Keratinocyte (primary cell): Measurements from ENCODE around the gene CEP63. TPM values are rescaled to one million over a fixed set of nuclear protein-coding genes. Genes with fewer than 3 reads are reported as not detected.

Source experiments
- DNase-seq: peaks from one replicate; pipeline ENCODE4 v3.0.0-alpha.2; 2011; ENCODE audit warnings: low read depth, missing footprints, low spot score
- FAIRE-seq: peaks from 2 replicates; lab custom pipeline; 2011; peaks lifted over from hg19 to GRCh38; lab: Jason Lieb, UNC
- H2AFZ ChIP-seq: 2 replicates; pipeline ENCODE4 v1.6.0; 2012; ENCODE audit warnings: low read length, control low read depth, inconsistent platforms; ENCODE audit not compliant: control insufficient read depth
- H3K27ac ChIP-seq: 2 replicates; pipeline ENCODE4 v1.5.1; 2011; ENCODE audit warnings: low read length; ENCODE audit not compliant: control insufficient read depth, insufficient read depth
- H3K27me3 ChIP-seq: 3 replicates; pipeline ENCODE4 v1.6.0; 2011; ENCODE audit warnings: low read length; ENCODE audit not compliant: control insufficient read depth, insufficient read depth; ENCODE audit errors: extremely low read depth
- H3K36me3 ChIP-seq, 2 experiments: 2 replicates in 1 of 2; 3 replicates in 1 of 2; pipeline ENCODE4 v1.5.1; 2011; ENCODE audit warnings: low read length in 2 of 2, mild to moderate bottlenecking in 1 of 2; ENCODE audit not compliant: control insufficient read depth in 2 of 2, insufficient read depth in 2 of 2; ENCODE audit errors: extremely low read depth in 1 of 2
- H3K4me1 ChIP-seq: 3 replicates; pipeline ENCODE4 v1.5.1; 2011; ENCODE audit warnings: low read length; ENCODE audit not compliant: control insufficient read depth, insufficient read depth; ENCODE audit errors: extremely low read depth
- H3K4me2 ChIP-seq: 3 replicates; pipeline ENCODE4 v1.6.0; 2011; ENCODE audit warnings: low read depth, low read length; ENCODE audit not compliant: control insufficient read depth, insufficient read depth; ENCODE audit errors: extremely low read depth
- H3K4me3 ChIP-seq, 3 experiments: fragments of 200-600 bp in 1 of 3; sonication (generic) in 1 of 3; 2 replicates in 2 of 3; 3 replicates in 1 of 3; pipeline ENCODE4 v1.5.1; 2011 to 2016; ENCODE audit warnings: low read length in 3 of 3, mild to moderate bottlenecking in 3 of 3, control low read depth in 2 of 3, inconsistent platforms in 1 of 3, low read depth in 1 of 3, mixed read lengths in 1 of 3, mixed run types in 1 of 3, moderate library complexity in 1 of 3; ENCODE audit not compliant: control insufficient read depth in 2 of 3, insufficient read depth in 2 of 3; ENCODE audit errors: extremely low read depth in 1 of 3
- H3K79me2 ChIP-seq: 2 replicates; pipeline ENCODE4 v1.6.0; 2012; ENCODE audit warnings: low read length; ENCODE audit not compliant: control insufficient read depth, insufficient read depth
- H3K9ac ChIP-seq: 3 replicates; pipeline ENCODE4 v1.6.0; 2011; ENCODE audit warnings: low read length; ENCODE audit not compliant: control insufficient read depth, insufficient read depth; ENCODE audit errors: extremely low read depth
- H3K9me1 ChIP-seq: 3 replicates; pipeline ENCODE4 v1.6.0; 2011; ENCODE audit warnings: low read length; ENCODE audit not compliant: control insufficient read depth, insufficient read depth; ENCODE audit errors: extremely low read depth
- H3K9me3 ChIP-seq: 2 replicates; pipeline ENCODE4 v1.5.1; 2012; ENCODE audit warnings: low read depth, low read length; ENCODE audit not compliant: control insufficient read depth
- H4K20me1 ChIP-seq: 3 replicates; pipeline ENCODE4 v1.6.0; 2011; ENCODE audit warnings: low read length; ENCODE audit not compliant: control insufficient read depth, insufficient read depth; ENCODE audit errors: extremely low read depth
- EZH2 ChIP-seq: IDR thresholded peaks from one replicate; pipeline ENCODE4 v1.6.1; 2012; ENCODE audit warnings: inconsistent platforms, mild to moderate bottlenecking, low read length, moderate library complexity
- dilution Hi-C: fragments of 300-500 bp; cut with MboI; formaldehyde crosslinking; loops from one replicate; pipeline ENCODE4 v1.7.0; 2020; ENCODE audit warnings: low sequenced_read_pairs; ENCODE audit not compliant: extremely low pct_ligation_motif_present
- polyA plus RNA-seq, 5 experiments: library from polyadenylated mRNA; depleted of rRNA in 3 of 5; stranded (reverse) in 3 of 5; stranded (forward) in 1 of 5; unstranded in 1 of 5; fragments of >200 nt; gene quantifications; 1 replicate in 1 of 5; 2 replicates in 3 of 5; 3 replicates in 1 of 5; pipeline versions ENCODE4 v1.2.1 to v1.2.3, GENCODE V29; 2011 to 2012; ENCODE audit warnings: missing spikeins in 2 of 5, low read depth in 1 of 5, low replicate concordance in 1 of 5
- TF ChIP-seq, protein P1 (sequence below), 3 experiments: IDR thresholded peaks in 1 of 3; conservative IDR thresholded peaks in 1 of 3; optimal IDR thresholded peaks in 1 of 3; 2 replicates in 2 of 3; 3 replicates in 1 of 3; pipeline versions ENCODE3 to v1.5.1; 2011; ENCODE audit warnings: low read length in 3 of 3, mild to moderate bottlenecking in 3 of 3, moderate library complexity in 2 of 3, control low read depth in 1 of 3, inconsistent platforms in 1 of 3; ENCODE audit not compliant: insufficient read depth in 2 of 3; ENCODE audit errors: extremely low read depth in 1 of 3

CEP63 gene
- polyA plus RNA-seq, 1 donor (not counting 4 experiments of a cell fraction or from before 2014, with no cell fraction given) = 10.1 TPM

DNA sequence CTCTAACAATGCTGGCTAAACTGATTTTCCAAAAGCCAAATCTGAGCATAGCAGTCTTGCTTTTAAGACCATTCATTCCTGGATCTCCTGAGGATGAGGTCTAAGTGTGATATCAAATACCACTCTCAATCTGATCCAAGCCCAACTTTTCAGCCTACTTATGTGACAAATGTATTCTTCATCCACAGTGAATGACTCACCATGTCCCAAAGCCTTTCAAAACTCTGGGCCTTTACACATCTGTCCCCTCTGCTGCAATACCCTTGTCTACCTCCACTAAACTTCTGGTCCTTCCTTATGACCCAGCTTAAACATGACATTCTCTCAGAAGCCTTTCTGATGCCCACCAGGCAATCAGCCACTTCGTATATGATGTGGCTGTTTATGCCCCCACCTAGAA, 4.7 kb upstream of the CEP63 start:
- H3K79me2 ChIP-seq = peaks cover 10% of the 10 kb centered on the region
- TF ChIP-seq EZH2 = no peak
- TF ChIP-seq, protein P1, sequence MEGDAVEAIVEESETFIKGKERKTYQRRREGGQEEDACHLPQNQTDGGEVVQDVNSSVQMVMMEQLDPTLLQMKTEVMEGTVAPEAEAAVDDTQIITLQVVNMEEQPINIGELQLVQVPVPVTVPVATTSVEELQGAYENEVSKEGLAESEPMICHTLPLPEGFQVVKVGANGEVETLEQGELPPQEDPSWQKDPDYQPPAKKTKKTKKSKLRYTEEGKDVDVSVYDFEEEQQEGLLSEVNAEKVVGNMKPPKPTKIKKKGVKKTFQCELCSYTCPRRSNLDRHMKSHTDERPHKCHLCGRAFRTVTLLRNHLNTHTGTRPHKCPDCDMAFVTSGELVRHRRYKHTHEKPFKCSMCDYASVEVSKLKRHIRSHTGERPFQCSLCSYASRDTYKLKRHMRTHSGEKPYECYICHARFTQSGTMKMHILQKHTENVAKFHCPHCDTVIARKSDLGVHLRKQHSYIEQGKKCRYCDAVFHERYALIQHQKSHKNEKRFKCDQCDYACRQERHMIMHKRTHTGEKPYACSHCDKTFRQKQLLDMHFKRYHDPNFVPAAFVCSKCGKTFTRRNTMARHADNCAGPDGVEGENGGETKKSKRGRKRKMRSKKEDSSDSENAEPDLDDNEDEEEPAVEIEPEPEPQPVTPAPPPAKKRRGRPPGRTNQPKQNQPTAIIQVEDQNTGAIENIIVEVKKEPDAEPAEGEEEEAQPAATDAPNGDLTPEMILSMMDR (optimal IDR thresholded peaks at IDR 0.05 in 1 of 3, IDR thresholded peaks at IDR 0.05 in 1 of 3, conservative IDR thresholded peaks at IDR 0.05 in 1 of 3; ENCODE audit: extremely low read depth in 1 of 3, insufficient read depth in 2 of 3, low read length in 3 of 3) = no peak
- no peak for FAIRE-seq

DNA sequence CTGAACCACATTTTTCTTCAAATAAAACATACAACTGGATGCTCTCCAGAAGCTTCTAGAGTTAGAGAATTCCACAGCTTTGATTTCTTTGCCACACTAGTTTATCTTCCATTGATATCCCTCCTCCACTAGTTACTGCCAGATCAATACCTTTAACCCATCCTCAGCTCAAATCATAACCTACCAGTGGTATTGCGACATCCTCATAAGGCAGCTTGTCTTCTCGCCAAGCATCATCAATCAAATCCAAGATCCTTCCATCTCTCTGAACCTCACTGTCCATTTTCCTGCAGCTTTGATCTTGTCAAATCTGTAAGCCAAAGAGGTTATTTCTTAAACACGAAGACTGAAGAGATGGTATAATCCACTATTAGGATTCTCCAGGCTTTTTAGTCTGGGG, 3.2 kb upstream of the CEP63 start:
- Histone ChIP-seq H3K4me3 (no peak overlapping the region), H3K4me1 (peaks cover 41% of the 10 kb centered on the region), H3K9me1 (no peaks in the 10 kb centered on the region), H3K9me3 (no peaks in the 10 kb centered on the region), H3K27ac (peak overlapping the region; percentile 92), H4K20me1 (no peaks in the 10 kb centered on the region), H3K4me2 (peak overlapping the region; percentile 85), H3K9ac (no peak overlapping the region), H3K36me3 (peaks cover 6 to 21% of the 10 kb centered on the region in 2 experiments), H3K79me2 (peaks cover 22% of the 10 kb centered on the region), H2AFZ (no peak overlapping the region), H3K27me3 (no peaks in the 10 kb centered on the region)
- dilution Hi-C loops = no loop called here
- FAIRE-seq (no peak), DNase-seq (no peak)
- TF ChIP-seq, protein P1 (optimal IDR thresholded peaks at IDR 0.05 in 1 of 3, IDR thresholded peaks at IDR 0.05 in 1 of 3, conservative IDR thresholded peaks at IDR 0.05 in 1 of 3; ENCODE audit: extremely low read depth in 1 of 3, insufficient read depth in 2 of 3, low read length in 3 of 3) = no peak
- no peak for TF ChIP-seq EZH2

More for the DNA sequence above, 4.7 kb upstream of the CEP63 start:
- Histone ChIP-seq H3K9me3 (no peaks in the 10 kb centered on the region), H3K4me3 (no peak overlapping the region), H3K36me3 (peaks cover 6 to 26% of the 10 kb centered on the region in 2 experiments), H3K4me2 (no peak overlapping the region), H3K9ac (no peak overlapping the region), H4K20me1 (no peaks in the 10 kb centered on the region), H2AFZ (no peak overlapping the region), H3K9me1 (no peaks in the 10 kb centered on the region), H3K27me3 (no peaks in the 10 kb centered on the region), H3K27ac (no peak overlapping the region), H3K4me1 (peaks cover 50% of the 10 kb centered on the region)
- dilution Hi-C loops = no loop called here
- no peak for DNase-seq
